CD4-positive, alpha-beta T cell treated with Interleukin-15 for 1 hour (primary cell): ENCODE measurements around the gene ITPR1.

ENCODE experiments used
- DNase-seq: peaks from one replicate; pipeline ENCODE4 v3.0.0-alpha.2; 2020

Gene ITPR1

DNA sequence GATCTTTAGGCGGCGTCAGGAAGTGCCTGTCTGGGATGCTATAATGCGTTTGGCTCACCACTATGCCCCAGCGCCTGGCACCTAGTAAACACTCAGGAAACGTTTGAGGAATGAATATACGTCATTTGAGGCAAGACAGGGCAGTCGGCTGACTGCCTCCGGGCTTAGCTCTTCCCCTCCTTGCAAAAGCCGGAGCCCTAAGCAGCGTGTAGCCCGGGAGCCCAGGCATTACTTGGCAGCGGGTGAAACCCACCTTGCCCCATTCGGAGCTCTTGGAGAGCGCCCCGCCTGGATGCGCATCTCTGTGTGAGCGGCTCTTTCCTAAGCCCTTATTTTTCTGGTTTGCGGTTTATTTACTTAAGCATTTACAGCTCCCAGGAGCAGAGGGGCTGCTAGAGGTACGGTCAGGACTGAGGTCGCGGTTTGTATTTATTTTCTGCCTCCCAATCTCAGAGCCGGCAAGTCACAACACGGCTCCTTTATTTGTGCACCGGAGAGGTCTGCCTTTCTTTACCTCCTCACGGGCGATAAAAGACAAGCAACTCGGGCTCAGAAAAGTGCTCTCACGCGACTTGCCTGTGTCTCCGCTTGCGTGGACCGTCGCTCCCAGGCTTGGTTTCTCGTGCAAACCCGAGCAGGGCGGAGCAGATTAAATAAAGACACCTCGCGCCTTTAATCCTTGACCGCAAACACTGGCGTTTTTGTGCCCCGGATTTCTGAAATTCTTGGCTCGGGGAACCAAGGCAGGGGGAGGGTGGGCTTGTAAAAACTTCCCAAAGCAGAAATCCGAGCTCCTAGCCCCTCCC is 737 bp upstream of the ITPR1 start:
- DNase-seq = peak; percentile 50

DNA sequence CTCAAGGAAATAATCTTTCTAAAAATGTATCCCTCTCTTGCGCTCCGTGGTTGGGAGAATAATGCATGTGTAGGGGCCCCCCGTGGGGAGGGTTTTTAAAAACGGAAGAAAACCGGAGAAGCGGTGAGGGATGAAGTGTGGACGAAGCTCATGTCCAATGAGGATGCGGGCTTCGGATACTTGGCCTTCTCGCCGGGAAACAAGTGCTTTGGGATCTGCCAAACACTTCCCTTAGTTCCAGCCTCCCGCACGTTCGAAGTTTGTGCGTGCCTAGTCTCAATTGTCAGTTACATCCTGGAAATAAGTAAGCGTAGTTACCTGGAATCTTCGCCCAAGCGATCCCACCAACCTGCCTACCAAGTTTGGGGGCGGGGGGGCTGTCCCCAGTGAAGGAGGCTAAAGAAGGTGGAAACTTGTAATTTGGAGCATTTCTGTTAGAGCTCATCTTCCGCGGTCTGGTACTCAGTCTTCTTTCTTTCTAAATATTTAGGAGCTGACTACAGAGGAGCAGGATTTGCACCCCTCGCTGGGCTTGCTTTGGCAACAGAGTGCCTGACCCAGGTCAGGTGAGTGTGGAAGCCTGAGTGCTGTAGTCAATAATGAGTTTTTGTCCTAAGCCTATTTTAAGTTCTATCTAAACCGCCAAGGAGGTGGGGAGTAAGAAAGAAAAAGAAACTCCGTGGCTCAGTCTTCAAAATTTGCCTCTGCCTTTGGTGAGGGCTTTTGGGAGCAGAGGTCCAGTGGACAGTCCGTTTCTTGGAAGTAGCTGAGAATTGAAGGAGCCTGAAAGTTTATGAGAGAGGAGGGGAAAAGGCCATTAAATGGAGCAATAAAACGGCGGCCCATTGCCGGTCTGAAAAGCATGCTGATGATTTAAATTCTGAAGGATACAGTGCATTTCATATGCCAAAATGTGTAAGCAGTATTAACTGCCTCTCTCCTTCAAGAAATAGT is 1.1 kb downstream of the ITPR1 start:
- DNase-seq = no peak

GRCh38 chr3:4494895-4495264 is 1.7 kb downstream of the ITPR1 start:
- no peak for DNase-seq

GRCh38 chr3:4495294-4496086 is 2.3 kb downstream of the ITPR1 start:
- no peak for DNase-seq

- DNase-seq = no peak
These were observed 2.9 kb downstream of the ITPR1 start for GRCh38 chr3:4496087-4496452.

DNA sequence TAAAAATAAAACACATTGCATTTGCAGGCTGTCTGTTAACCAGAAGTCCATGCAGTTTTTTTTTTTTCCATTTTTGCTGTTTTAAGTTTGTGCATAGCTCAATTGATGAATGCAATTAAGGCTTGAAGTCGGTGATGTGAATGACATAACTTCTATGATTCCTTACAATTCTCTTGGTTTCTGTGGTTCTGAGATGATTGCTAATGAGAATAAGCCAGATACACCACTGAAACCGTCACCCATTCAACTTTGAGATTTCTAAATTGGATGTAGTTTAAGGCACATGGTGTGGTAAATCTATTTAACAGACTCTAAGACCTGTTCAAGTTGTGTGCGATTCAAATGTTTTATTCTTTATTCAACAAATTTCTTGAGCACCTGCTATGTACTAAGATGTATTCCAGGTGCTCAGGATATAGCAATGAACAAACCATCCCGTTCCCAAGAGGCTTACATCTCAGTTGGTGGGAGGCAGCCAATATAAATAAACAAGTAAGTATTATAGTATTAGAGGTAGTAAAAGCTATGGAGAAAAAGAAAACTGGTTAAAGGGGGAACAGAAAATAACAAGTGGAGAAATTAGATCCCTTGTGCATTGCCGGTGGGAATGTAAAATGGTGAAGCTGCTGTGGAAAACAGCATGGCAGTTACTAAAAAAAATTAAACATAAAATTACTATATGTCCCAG is 4.0 kb downstream of the ITPR1 start:
- DNase-seq = no peak

GRCh38 chr3:4497843-4498324 is 4.7 kb downstream of the ITPR1 start:
- no peak for DNase-seq

DNA sequence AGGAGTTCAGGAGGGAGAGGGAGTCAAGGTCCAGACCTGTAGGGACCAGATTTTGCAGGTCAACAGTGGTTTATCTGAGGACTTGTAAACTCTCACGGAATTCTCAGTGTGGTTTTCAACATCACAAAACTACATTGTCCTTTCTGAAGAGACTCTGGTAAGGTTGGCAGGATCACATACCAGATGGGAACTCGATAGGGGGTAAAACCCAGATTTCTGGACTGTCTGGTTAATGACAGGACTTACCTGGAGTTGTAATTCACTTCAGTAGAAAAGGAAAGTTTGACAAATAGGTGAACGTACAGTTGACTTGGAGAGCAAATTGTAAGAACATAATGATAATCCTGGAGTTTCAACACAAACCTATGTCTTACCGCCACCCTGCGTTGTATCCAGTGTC is 5.3 kb downstream of the ITPR1 start:
- DNase-seq = no peak

DNA sequence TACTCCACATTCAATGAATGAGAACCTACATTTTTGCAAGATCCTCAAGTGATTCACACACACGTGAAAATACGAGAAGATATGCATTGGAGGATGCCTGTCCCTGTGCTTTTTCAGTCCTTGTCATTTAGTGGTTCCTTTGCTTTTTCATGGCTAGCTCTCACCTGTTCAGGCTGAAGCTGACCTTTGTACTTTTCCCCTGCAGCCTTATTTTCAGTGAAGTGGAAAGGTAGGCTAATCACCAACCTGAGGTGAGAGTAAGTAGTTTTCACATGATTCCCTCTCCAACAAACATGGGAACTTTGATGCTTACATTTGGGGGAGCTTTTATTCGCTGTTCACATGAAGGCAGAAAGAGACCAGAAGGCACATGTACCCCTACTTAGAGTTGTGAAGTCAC is 8.3 kb downstream of the ITPR1 start:
- DNase-seq = no peak

DNA sequence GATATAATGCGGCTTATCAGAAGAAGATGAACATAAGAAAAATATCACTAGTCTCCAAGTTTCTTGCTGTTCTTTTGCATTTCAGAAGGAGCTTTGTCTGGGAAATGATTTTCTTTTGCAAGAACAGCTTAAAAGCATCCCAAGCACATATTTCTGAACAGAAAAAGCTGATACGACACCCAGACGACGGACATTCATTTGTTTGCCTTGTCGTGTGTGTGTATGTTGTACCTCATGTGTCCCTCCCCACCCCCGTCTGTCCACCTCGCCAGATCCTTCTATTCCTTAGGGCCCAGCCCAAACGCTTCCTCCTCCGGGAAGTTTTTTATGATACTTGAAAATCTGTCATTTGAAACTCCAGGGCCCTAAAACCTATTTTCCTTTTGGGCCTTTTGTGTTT is 8.8 kb downstream of the ITPR1 start:
- no peak for DNase-seq

DNA sequence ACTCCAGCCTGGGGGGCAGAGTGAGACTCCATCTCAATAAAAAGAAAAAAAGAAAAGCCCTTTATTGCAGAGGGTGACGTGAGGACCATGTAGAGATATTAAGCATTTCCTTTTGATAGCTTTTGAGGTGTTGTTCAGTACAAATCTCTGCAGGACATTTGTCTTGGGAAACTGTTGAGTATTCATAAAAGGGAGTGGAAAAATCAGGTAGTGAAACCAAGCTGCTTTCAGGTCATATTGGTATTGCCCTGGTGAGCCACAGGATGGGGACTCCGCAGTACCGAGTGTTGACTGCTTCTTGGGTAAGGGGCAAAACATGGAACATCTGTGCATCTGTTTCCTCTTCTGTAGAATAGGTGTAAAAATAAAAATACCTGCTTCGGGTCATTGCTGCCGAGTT is 9.9 kb downstream of the ITPR1 start:
- DNase-seq = peak; percentile 53

DNA sequence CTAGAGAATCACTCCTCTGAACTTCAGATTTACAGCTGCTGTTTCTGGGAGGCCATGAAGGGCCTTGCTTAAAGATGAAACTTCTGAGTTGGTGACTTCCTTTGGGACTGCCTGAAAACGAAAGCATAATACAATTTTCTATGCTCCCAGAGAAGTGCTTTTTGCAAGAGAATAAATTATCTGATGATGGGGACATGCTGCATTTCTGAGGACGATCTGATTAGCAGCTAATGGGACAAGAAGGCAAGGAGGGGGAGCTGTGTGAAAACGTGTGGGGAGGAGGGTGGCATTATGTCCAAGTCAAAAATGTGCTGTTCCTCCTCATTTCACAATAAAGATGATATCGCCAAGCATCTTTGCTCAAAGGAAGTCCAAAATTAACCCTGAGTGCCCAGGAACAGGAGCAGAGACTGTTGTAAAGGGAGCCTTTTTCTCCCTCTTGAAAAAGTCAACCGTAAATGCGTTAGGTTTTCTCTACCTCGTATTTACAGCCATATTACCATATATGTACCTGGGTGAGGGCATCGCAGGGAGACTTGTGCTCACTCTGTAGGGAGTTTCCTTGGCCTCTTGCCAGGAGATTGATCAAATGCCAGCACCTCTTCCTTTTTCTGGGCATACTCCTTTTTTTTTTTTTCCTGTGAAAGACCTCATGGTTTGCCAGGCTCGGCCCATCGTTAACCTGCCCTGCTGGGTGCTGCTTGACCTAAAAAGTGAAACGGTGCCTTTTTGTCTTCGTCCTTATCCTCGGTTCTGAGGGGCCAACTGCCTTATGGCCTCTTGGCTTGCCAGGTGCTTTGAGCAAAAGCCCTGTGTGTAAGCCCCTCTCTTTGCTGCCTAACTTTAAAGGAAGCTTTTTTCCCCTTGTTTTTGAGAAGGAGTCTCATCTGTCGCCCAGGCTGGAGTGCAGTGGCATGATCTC is 11.5 kb downstream of the ITPR1 start:
- peak; percentile 31 for DNase-seq

- DNase-seq = no peak
These were observed 12.8 kb downstream of the ITPR1 start for GRCh38 chr3:4505688-4506558.

DNA sequence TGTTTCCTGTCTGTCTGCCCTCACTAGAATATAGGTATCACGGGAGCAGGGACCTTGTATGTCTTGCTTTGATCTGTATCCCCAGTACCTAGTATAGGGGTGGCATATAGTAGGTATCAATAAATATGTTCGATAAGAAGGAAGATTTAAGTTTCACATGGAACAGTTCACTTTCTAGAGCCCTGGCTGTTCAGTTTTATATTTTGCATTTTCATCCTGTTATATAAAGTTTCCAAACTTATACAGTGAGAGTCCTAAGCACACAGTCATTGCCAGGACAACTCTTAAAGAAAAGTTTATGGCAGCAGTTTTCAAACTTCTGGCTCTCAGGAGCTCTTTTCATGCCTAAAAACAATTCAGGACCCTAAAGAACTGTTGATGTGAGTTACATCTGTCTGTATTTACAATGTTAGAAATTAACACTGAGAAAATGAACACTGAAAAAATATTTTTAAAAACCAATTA is 13.4 kb downstream of the ITPR1 start:
- DNase-seq = no peak

- no peak for DNase-seq
These were observed 14.0 kb downstream of the ITPR1 start for GRCh38 chr3:4507024-4507596.

DNA sequence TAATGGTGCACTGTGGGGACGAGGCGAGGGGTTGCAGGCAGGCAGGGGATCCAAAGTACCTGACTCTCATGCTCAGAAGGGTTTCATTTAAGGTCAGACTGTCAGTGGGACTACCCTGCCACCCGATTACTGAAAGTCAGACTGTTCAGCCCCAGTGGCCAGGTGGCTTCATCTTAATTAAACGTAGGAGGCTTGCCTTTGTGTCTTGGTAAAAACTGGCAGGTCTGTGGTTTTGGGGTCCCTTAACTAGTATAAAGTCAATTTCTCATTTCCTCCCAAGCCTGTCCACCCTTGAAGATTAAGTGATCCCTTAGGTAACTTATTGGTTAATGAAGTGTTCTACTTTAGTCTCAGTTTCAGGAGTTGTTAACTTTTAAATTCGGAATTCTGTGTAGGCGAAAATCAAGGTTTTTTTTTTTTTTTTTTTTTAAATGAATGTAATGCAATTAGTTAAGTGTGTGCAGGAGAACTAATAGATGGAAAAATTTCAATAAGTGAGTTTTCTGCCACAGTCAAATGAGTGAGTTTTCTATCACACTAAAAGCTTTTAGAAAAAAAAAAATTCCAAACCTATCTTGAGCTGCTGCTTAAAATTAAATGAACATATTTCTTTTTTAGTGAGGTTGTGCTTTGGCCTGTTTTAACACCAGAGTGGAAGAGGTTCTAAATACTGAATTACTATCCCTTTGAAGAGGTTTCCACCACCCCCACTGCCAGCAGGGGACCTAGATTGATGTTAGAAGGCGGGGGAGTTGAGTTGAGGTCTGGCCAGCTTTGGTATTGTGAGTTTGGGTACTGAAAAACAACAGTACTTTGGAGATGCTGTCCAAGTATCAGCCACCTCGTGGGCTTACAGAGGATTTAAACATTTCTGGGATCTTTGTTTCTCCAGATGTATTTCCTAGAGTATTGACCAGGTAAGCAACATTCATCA is 15.2 kb downstream of the ITPR1 start:
- DNase-seq = no peak

DNA sequence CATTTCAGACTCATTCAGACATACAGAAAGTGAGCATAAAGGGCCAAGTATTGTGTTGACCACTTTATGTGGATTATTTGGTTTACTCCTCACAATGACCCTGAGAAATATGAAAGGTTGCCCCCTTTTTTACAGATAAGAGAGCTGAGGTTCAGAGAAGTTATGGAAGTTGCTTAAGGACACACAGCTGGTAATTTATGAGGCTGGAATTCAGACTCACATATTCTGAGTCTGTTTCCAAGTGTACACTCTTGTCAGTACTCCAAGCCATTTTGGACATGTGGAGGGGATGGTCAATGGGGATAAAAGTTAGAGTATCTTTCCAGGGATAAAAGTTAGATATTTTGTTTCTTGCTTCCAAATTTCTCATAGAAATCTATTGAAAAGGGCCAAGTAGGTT is 15.9 kb downstream of the ITPR1 start:
- no peak for DNase-seq

DNA sequence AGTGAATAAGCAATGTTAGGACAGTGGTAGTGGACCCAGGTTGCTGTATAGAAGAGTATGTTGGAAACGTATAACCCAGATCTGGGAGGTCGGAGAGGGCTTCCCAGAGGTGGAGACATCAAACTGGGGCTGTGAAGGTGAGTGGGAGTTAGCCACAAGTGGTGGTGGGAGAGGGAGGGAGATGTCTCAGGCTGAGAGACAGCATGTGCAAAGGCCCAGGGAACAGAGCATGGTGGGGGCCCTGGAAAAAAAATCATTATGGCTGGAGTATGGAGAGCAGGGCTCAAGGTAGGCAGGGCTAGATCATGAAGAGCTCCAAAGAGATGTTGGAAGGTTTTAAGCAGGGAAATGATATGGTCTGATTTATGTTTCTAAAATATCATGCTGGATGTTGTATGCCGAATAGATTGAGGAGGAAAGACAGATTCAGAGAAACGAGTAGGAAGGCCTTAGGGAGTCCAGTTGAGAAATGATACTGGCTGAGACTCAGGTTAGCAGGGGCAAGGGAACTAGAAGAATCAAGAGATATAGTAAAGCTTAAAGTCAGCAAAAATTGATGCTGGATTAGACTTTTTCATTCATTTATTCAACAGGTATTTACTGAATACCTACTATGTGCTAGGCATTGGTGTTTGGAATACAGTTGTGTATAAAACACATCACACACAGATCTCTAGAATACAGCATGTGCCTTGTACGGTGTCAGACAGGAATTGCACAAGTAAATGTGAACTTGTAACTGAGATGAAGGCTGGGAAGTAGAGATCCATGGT is 17.0 kb downstream of the ITPR1 start:
- DNase-seq = no peak
